GM12878 (cell line): ENCODE data around the gene SGIP1. TPM values are rescaled to one million over a fixed set of nuclear protein-coding genes. Genes with fewer than 3 reads are reported as not detected.

ENCODE experiments used
- ATAC-seq: fragments of 200-7000 bp; cut with Tn5 transposase; 3 replicates; pipeline ENCODE4 v1.9.1; 2020; ENCODE audit warnings: mild to moderate bottlenecking, moderate library complexity
- BruUV-seq: library from RNA; stranded (reverse); fragments of 400-500 nt; replicated peaks from 2 replicates; lab custom pipeline; 2021; lab: Mats Ljungman, UMichigan
- CTCF ChIA-PET: fragments of 300-600 bp; sonication (Branson Sonifier 250); formaldehyde crosslinking; extraction: SDS; loops from one replicate; lab custom pipeline; 2021; ENCODE audit warnings: inconsistent platforms; lab: Yijun Ruan, JAX
- POLR2A ChIA-PET: fragments of 350-600 bp; formaldehyde crosslinking; extraction: SDS; loops from one replicate; lab custom pipeline; 2021; ENCODE audit warnings: inconsistent platforms; lab: Charles Lee
- RAD21 ChIA-PET: fragments of 300-600 bp; sonication (Branson Sonifier 250); formaldehyde crosslinking; loops from one replicate; lab custom pipeline; 2023; ENCODE audit warnings: antibody characterized with exemption; ENCODE audit not compliant: unreplicated experiment; lab: Charles Lee
- SMC1A ChIA-PET: fragments of 300-600 bp; sonication (Branson Sonifier 250); formaldehyde crosslinking; loops from one replicate; lab custom pipeline; 2023; ENCODE audit not compliant: unreplicated experiment, uncharacterized antibody; lab: Charles Lee
- DNase-seq: peaks from one replicate; pipeline ENCODE4 v3.0.0-alpha.2; 2011; ENCODE audit warnings: low read depth, low spot score
- FAIRE-seq: peaks from 3 replicates; lab custom pipeline; 2011; peaks lifted over from hg19 to GRCh38; lab: Jason Lieb, UNC
- H2AFZ ChIP-seq: 2 replicates; pipeline ENCODE4 v1.6.0; 2011; ENCODE audit warnings: low read depth, low read length, control low read depth; ENCODE audit not compliant: control insufficient read depth
- H3K27ac ChIP-seq: 2 replicates; pipeline ENCODE4 v1.5.1; 2011; ENCODE audit warnings: control low read depth; ENCODE audit not compliant: control insufficient read depth, insufficient read depth
- H3K27me3 ChIP-seq, 2 experiments: replicated peaks in 1 of 2; 2 replicates each; pipeline versions ENCODE4 v1.6.0 to v1.6.1; 2011; ENCODE audit warnings: low read length in 1 of 2; ENCODE audit not compliant: control insufficient read depth in 2 of 2, insufficient read depth in 2 of 2
- H3K36me3 ChIP-seq, 2 experiments: 2 replicates each; pipeline ENCODE4 v1.5.1; 2011; ENCODE audit warnings: low read length in 1 of 2; ENCODE audit not compliant: control insufficient read depth in 2 of 2, insufficient read depth in 2 of 2
- H3K4me1 ChIP-seq: 2 replicates; pipeline ENCODE4 v1.6.1; 2011; ENCODE audit warnings: mild to moderate bottlenecking, low read length, moderate library complexity, mixed read lengths; ENCODE audit not compliant: control insufficient read depth, insufficient read depth
- H3K4me2 ChIP-seq: 2 replicates; pipeline ENCODE4 v1.6.0; 2011; ENCODE audit warnings: control low read depth; ENCODE audit not compliant: control insufficient read depth, insufficient read depth
- H3K4me3 ChIP-seq: fragments of 200-600 bp; sonication (generic); 2 replicates; pipeline ENCODE4 v1.5.1; 2016
- H3K79me2 ChIP-seq: 2 replicates; pipeline ENCODE4 v1.6.0; 2011; ENCODE audit warnings: low read length; ENCODE audit not compliant: control insufficient read depth, insufficient read depth
- H3K9ac ChIP-seq: 2 replicates; pipeline ENCODE4 v1.8.0; 2011; ENCODE audit warnings: low read length, control low read depth, mixed read lengths; ENCODE audit not compliant: control insufficient read depth, insufficient read depth
- H3K9me3 ChIP-seq: replicated peaks from 3 replicates; pipeline ENCODE4 v1.5.1; 2011; ENCODE audit warnings: mild to moderate bottlenecking, low read length; ENCODE audit not compliant: control insufficient read depth, insufficient read depth
- H4K20me1 ChIP-seq: 2 replicates; pipeline ENCODE4 v1.6.0; 2011; ENCODE audit not compliant: control insufficient read depth, insufficient read depth
- BRCA1 ChIP-seq: IDR thresholded peaks from 2 replicates; pipeline ENCODE4 v1.6.1; 2011; ENCODE audit warnings: low read depth, low read length, improper control_type of control experiment
- CREM ChIP-seq: IDR thresholded peaks from 2 replicates; pipeline ENCODE4 v1.6.1; 2014; ENCODE audit warnings: antibody characterized with exemption, low read depth
- DPF2 ChIP-seq: fragments of 450-650 bp; IDR thresholded peaks from 2 replicates; pipeline ENCODE4 v1.6.1; 2017; ENCODE audit warnings: mild to moderate bottlenecking
- EP300 ChIP-seq, 2 experiments: fragments of 150-350 bp in 1 of 2; IDR thresholded peaks; 2 replicates each; pipeline ENCODE4 v1.6.1; 2011 to 2012; ENCODE audit warnings: low read depth in 2 of 2, low read length in 2 of 2, borderline replicate concordance in 1 of 2, improper control_type of control experiment in 1 of 2, inconsistent platforms in 1 of 2; ENCODE audit not compliant: control insufficient read depth in 1 of 2
- ESRRA ChIP-seq: IDR thresholded peaks from 2 replicates; pipeline ENCODE4 v1.6.1; 2012; ENCODE audit warnings: mild to moderate bottlenecking, low read length, improper control_type of control experiment
- KAT2A ChIP-seq: conservative IDR thresholded peaks from 2 replicates; pipeline ENCODE4 v1.6.1; 2011; ENCODE audit warnings: low read depth, low read length; ENCODE audit not compliant: control insufficient read depth
- LARP7 ChIP-seq: fragments of 450-650 bp; IDR thresholded peaks from 2 replicates; pipeline ENCODE4 v1.6.1; 2017; ENCODE audit warnings: mild to moderate bottlenecking
- NKRF ChIP-seq: fragments of 450-650 bp; conservative IDR thresholded peaks from 2 replicates; pipeline ENCODE4 v1.6.1; 2017; ENCODE audit warnings: mild to moderate bottlenecking, moderate library complexity
- NRF1 ChIP-seq: conservative IDR thresholded peaks from 2 replicates; pipeline ENCODE4 v1.6.1; 2011; ENCODE audit warnings: mild to moderate bottlenecking, low read depth, low read length, improper control_type of control experiment
- SMAD1 ChIP-seq: fragments of 450-650 bp; IDR thresholded peaks from 2 replicates; pipeline ENCODE4 v1.6.1; 2018; ENCODE audit warnings: mild to moderate bottlenecking, low read depth; ENCODE audit not compliant: partially characterized antibody
- SUPT20H ChIP-seq: IDR thresholded peaks from 2 replicates; pipeline ENCODE4 v1.6.1; 2011; ENCODE audit warnings: low read depth, mild to moderate bottlenecking, low read length, moderate library complexity, borderline replicate concordance; ENCODE audit not compliant: control insufficient read depth
- YY1 ChIP-seq: IDR thresholded peaks from 2 replicates; pipeline ENCODE4 v1.6.1; 2011; ENCODE audit warnings: low read depth, mild to moderate bottlenecking, low read length
- ZSCAN29 ChIP-seq: fragments of 450-650 bp; IDR thresholded peaks from 2 replicates; pipeline ENCODE4 v1.6.1; 2017; ENCODE audit warnings: mild to moderate bottlenecking, moderate library complexity
- WGBS: methylation state at CpG from one replicate; pipeline ENCODE4 v1.1.6; 2016; ENCODE audit warnings: low lambda C conversion rate; ENCODE audit not compliant: insufficient replicate concordance, insufficient coverage; ENCODE audit errors: missing lambda C conversion rate; 5-methylcytosine and 5-hydroxymethylcytosine counted together
- in situ Hi-C: fragments of 300-500 bp; cut with MboI; formaldehyde crosslinking; loops from 9 replicates; pipeline ENCODE4 v1.14.3; 2018; ENCODE audit warnings: mixed read lengths
- intact Hi-C: fragments of 100-400 bp; cut with micrococcal nuclease; formaldehyde crosslinking; loops from one replicate; pipeline ENCODE4 v1.14.2; 2022; ENCODE audit not compliant: unreplicated experiment
- polyA plus RNA-seq, 11 experiments: library from polyadenylated mRNA; depleted of rRNA in 4 of 11; unstranded in 6 of 11; stranded (reverse) in 5 of 11; fragments of >200 nt; fragmentation: Nextera tagmentation in 4 of 11; fragmentation: Illumina TruSeq in 1 of 11; extraction: Ambion mirVana in 4 of 11; extraction: Trizol in 1 of 11; gene quantifications; 1 replicate in 1 of 11; 2 replicates in 10 of 11; pipeline versions ENCODE4 v1.2.1 to v1.2.3, GENCODE V29; 2011 to 2016; ENCODE audit warnings: inconsistent platforms in 2 of 11, missing spikeins in 2 of 11, low read depth in 1 of 11
- total RNA-seq, 4 experiments: library from RNA; depleted of rRNA in 3 of 4; stranded (reverse); fragments of >200 nt in 3 of 4; fragmentation: Illumina TruSeq in 1 of 4; extraction: Trizol in 1 of 4; gene quantifications; 2 replicates each; pipeline versions ENCODE4 v1.2.1 to v1.2.3, GENCODE V29; 2013 to 2021

Gene SGIP1
- total and polyA plus RNA-seq, 10 of the 15 experiments (the other 5 are each of a cell fraction or from before 2014, with no cell fraction given) = 0.15 TPM; not detected in 9

DNA sequence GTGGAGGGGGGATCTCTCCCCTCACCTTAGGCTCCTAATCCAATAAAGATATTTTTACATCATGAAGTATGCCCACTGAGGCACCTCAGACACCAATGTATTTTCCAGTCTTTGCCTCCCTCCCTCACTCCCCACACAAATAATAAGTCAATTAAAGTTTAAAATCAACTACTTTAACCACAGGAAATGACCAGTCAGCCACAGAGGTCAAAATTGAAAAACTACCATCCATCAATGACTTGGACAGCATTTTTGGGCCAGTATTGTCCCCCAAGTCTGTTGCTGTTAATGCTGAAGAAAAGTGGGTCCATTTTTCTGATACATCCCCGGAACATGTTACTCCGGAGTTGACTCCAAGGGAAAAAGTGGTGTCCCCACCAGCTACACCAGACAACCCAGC, 147.7 kb downstream of the SGIP1 start:
- Histone ChIP-seq H3K4me2 (no peak overlapping the region), H3K27me3 (no peaks in the 10 kb centered on the region), H3K4me1 (no peaks in the 10 kb centered on the region), H3K9me3 (no peaks in the 10 kb centered on the region), H3K27ac (no peak overlapping the region), H3K36me3 (no peaks in the 10 kb centered on the region), H3K79me2 (no peaks in the 10 kb centered on the region), H2AFZ (no peak overlapping the region), H3K9ac (no peak overlapping the region), H3K4me3 (no peak overlapping the region), H4K20me1 (no peaks in the 10 kb centered on the region; the same call in 1 of the 2 replicates)
- 51% methylated on average over 2 of the region's 2 CpGs for WGBS
- ChIA-PET POLR2A (no interaction called here), CTCF (no interaction called here), SMC1A (no interaction called here), RAD21 (no interaction called here)
- DNase-seq (no peak), ATAC-seq (no peak), FAIRE-seq (no peak)
- in situ Hi-C loops (no loop called here), intact Hi-C loops (no loop called here)
- no TSS peak for BruUV-seq
- no peak for TF ChIP-seq CREM
- no peak for TF ChIP-seq NKRF
- TF ChIP-seq YY1 = no peak
- no peak for TF ChIP-seq ZSCAN29
- no peak for TF ChIP-seq EP300 (IDR thresholded peaks at IDR 0.05; ENCODE audit: borderline replicate concordance in 1 of 2, control insufficient read depth in 1 of 2, low read depth in 2 of 2, low read length in 2 of 2)
- no peak for TF ChIP-seq KAT2A
- no peak for TF ChIP-seq ESRRA
- TF ChIP-seq SUPT20H = no peak
- TF ChIP-seq SMAD1 = no peak
- TF ChIP-seq DPF2 = no peak
- TF ChIP-seq LARP7 = no peak
- no peak for TF ChIP-seq NRF1
- TF ChIP-seq BRCA1 = no peak
- TF ChIP-seq, all 136 proteins: peak for 0
